GM12891 (cell line): ENCODE data around the gene SLC7A10.

Source experiments
- POLR2A ChIP-seq: IDR thresholded peaks from 2 replicates; pipeline ENCODE4 v1.6.1; 2011; ENCODE audit warnings: low read depth, low read length, control low read depth
- POLR2AphosphoS5 ChIP-seq: IDR thresholded peaks from 2 replicates; pipeline ENCODE4 v1.6.1; 2011; ENCODE audit warnings: low read depth, low read length, control low read depth
- TAF1 ChIP-seq: IDR thresholded peaks from 2 replicates; pipeline ENCODE4 v1.6.1; 2011; ENCODE audit warnings: low read depth, low read length, control low read depth

DNA sequence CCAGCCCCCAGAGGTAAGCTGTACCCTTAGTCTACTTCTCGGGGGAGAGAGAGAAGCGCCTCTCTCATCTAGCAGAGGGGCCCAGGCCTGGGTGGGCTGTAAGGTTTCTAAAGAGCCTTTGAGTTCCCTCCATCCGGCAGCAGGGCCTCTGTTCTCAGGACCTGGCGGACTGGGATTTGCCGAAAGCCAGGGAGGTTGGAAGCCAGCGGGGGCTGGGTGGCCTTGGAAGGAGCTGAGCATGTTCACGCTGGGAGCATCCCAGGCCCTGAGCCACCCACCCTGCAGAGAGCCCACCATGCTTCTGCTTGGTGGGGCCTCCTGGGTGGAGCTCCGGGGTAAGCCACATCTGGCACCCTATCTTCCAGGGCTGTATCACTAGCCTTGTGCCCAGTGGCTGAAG lies 7.8 kb downstream of the SLC7A10 start:
- TF ChIP-seq POLR2AphosphoS5 (no peak), POLR2A (no peak), TAF1 (no peak)
